HG03159 (cell line): ENCODE data around the gene CD22.

Source experiments
- ATAC-seq: cut with Tn5 transposase; IDR thresholded peaks from one replicate; pipeline ENCODE4 v1.9.1; 2021; ENCODE audit warnings: mild to moderate bottlenecking, moderate library complexity; ENCODE audit not compliant: unreplicated experiment

The CD22 gene

GRCh38 chr19:35340431-35340830, 11.4 kb downstream of the CD22 start:
- no peak for ATAC-seq

GRCh38 chr19:35341006-35341405, 12.0 kb downstream of the CD22 start:
- ATAC-seq: no peak

- no peak for ATAC-seq
These were observed 12.7 kb downstream of the CD22 start for GRCh38 chr19:35341565-35342225.

- ATAC-seq: no peak
These were observed 13.4 kb downstream of the CD22 start for GRCh38 chr19:35342430-35342829.

- no peak for ATAC-seq
These were observed 15.6 kb downstream of the CD22 start for GRCh38 chr19:35344511-35345031.

- ATAC-seq: no peak
These were observed 16.7 kb downstream of the CD22 start for GRCh38 chr19:35345671-35346111.

GRCh38 chr19:35346193-35347052, 17.4 kb downstream of the CD22 start:
- no peak for ATAC-seq

- ATAC-seq: peak; percentile 54
These were observed 18.4 kb downstream of the CD22 start, which contains the start of gene FFAR1 for GRCh38 chr19:35347171-35347929. FFAR1 (plus strand) TSS chr19:35347902; CDS start chr19:35351552, 3,650 bp downstream.

GRCh38 chr19:35347930-35348298, 18.9 kb downstream of the CD22 start:
- no peak for ATAC-seq

- no peak for ATAC-seq
These were observed 20.1 kb downstream of the CD22 start for GRCh38 chr19:35348911-35349611.

- ATAC-seq: no peak
These were observed 20.9 kb downstream of the CD22 start for GRCh38 chr19:35349614-35350521.

GRCh38 chr19:35350591-35350990, 21.6 kb downstream of the CD22 start:
- no peak for ATAC-seq

- ATAC-seq: no peak
These were observed 22.6 kb downstream of the CD22 start for GRCh38 chr19:35351411-35352176.

GRCh38 chr19:35352177-35352447, 23.1 kb downstream of the CD22 start:
- no peak for ATAC-seq

- ATAC-seq: no peak
These were observed 23.7 kb downstream of the CD22 start for GRCh38 chr19:35352448-35353304.

GRCh38 chr19:35353635-35354034, 24.6 kb downstream of the CD22 start:
- ATAC-seq: no peak

- ATAC-seq: no peak
These were observed 25.9 kb downstream of the CD22 start for GRCh38 chr19:35354898-35355297.

GRCh38 chr19:35355791-35356460, 26.9 kb downstream of the CD22 start:
- ATAC-seq: no peak
